GM18951 (cell line): ENCODE data around the gene OR2M5.

Experiments used
- POLR2A ChIP-seq: IDR thresholded peaks from 4 replicates; pipeline ENCODE4 v1.6.1; 2011; ENCODE audit warnings: mild to moderate bottlenecking; ENCODE audit not compliant: insufficient read length, insufficient read depth; ENCODE audit errors: extremely low read depth
- in situ Hi-C: fragments of 300-500 bp; cut with MboI; formaldehyde crosslinking; loops from one replicate; pipeline ENCODE4 v1.12.0; 2022; ENCODE audit warnings: low sequenced_read_pairs, mixed read lengths, inconsistent platforms; ENCODE audit not compliant: unreplicated experiment

OR2M5 gene

GRCh38 chr1:248165186-248165585 lies 20.2 kb downstream of the OR2M5 start:
- no peak for TF ChIP-seq POLR2A
- in situ Hi-C loops, result no loop called here

GRCh38 chr1:248174521-248174920 lies 29.6 kb downstream of the OR2M5 start, which contains the start of gene OR2M2:
TSS of gene OR2M2 (plus strand) at chr1:248174821. CDS start at chr1:248179986, 5,165 bp downstream.
- TF ChIP-seq POLR2A, result no peak
- in situ Hi-C loops, result no loop called here

- TF ChIP-seq POLR2A, result no peak
- in situ Hi-C loops, result no loop called here
Measured at GRCh38 chr1:248183996-248184395, 39.0 kb downstream of the OR2M5 start.

GRCh38 chr1:248187363-248187762 lies 42.4 kb downstream of the OR2M5 start:
- in situ Hi-C loops, result no loop called here
- TF ChIP-seq POLR2A, result no peak

GRCh38 chr1:248189026-248189425 lies 44.1 kb downstream of the OR2M5 start:
- in situ Hi-C loops, result no loop called here
- no peak for TF ChIP-seq POLR2A

- in situ Hi-C loops, result no loop called here
- TF ChIP-seq POLR2A, result no peak
Measured at GRCh38 chr1:248194117-248194516, 49.2 kb downstream of the OR2M5 start.
